Fibroblast of mammary gland (primary cell): Measurements from ENCODE around the gene NIPAL3.

ENCODE experiments used
- DNase-seq: peaks from one replicate; pipeline ENCODE4 v3.0.0-alpha.2; 2010; ENCODE audit warnings: low read depth
- H3K4me3 ChIP-seq: 2 replicates; pipeline ENCODE4 v1.5.1; 2011; ENCODE audit warnings: low read depth, mild to moderate bottlenecking, low read length, moderate library complexity; ENCODE audit not compliant: control insufficient read depth
- TF ChIP-seq, protein P1 (sequence below): conservative IDR thresholded peaks from 2 replicates; pipeline ENCODE4 v1.5.1; 2011; ENCODE audit warnings: low read depth, low read length, inconsistent platforms; ENCODE audit not compliant: control insufficient read depth, insufficient read depth

NIPAL3 gene

DNA sequence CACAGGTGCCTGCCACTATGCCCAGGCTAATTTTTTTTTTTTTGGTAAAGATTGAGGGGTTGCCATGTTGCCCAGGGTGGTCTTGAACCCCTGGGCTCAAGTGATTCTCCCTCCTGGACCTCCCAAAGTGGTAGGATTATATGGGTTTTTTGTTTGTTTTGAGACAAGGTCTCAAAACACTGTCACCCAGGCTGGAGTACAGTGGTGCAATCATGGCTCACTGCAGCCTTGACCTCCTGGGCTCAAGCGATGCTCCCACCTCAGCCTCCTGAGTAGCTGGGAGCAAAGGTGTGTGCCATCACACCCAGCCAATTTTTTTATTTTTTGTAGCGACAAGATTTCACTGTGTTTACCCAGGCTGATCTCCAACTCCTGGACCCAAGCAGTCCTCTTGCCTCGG, 78.2 kb downstream of the NIPAL3 start:
- no peak for DNase-seq
- TF ChIP-seq, protein P1, sequence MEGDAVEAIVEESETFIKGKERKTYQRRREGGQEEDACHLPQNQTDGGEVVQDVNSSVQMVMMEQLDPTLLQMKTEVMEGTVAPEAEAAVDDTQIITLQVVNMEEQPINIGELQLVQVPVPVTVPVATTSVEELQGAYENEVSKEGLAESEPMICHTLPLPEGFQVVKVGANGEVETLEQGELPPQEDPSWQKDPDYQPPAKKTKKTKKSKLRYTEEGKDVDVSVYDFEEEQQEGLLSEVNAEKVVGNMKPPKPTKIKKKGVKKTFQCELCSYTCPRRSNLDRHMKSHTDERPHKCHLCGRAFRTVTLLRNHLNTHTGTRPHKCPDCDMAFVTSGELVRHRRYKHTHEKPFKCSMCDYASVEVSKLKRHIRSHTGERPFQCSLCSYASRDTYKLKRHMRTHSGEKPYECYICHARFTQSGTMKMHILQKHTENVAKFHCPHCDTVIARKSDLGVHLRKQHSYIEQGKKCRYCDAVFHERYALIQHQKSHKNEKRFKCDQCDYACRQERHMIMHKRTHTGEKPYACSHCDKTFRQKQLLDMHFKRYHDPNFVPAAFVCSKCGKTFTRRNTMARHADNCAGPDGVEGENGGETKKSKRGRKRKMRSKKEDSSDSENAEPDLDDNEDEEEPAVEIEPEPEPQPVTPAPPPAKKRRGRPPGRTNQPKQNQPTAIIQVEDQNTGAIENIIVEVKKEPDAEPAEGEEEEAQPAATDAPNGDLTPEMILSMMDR: no peak
- no peak overlapping the region for H3K4me3 ChIP-seq

GRCh38 chr1:24498589-24498988, 83.0 kb downstream of the NIPAL3 start:
- H3K4me3 ChIP-seq: no peak overlapping the region
- TF ChIP-seq, protein P1: no peak
- DNase-seq: no peak

- TF ChIP-seq, protein P1: no peak
- H3K4me3 ChIP-seq: no peak overlapping the region
- no peak for DNase-seq
These were observed 84.9 kb downstream of the NIPAL3 start for GRCh38 chr1:24500448-24501048.

DNA sequence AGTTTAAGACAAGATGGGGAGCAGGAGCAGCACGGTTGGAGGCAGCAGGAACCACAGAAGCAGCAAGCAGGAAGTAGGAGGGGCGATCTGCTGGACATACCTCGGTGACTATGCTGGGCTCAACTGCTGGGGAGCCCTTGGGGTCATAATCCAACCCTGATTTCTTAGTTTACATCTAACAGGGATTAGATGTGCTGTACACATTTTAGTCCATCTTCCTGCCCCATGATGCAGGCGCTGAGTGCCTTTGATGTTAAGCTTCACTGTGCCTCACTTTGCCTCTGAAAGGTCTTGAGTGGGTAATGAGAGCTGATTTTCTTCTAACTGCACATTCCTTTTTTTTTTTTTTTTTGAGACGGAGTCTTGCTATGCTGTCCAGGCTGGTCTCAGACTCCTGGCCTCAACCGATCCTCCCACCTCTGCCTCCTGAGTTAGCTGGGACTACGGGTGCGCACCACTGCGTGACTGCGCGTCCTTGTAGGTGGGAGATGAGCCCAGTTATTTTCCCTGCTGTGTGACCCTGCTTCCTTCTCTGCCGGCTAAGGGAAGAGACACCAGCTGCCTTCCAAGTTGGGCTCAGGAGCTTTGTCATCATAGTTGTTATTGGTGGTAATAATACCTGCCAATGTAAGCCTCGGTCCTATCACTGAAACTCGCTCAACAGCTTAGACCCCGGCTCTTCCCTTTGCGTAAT, 85.9 kb downstream of the NIPAL3 start:
- H3K4me3 ChIP-seq: peak overlapping the region; percentile 71
- TF ChIP-seq, protein P1: no peak
- peak; percentile 8 for DNase-seq

- H3K4me3 ChIP-seq: peak overlapping the region; percentile 71
- TF ChIP-seq, protein P1: no peak
- DNase-seq: peak; percentile 49
These were observed 86.6 kb downstream of the NIPAL3 start for GRCh38 chr1:24502065-24502708.

DNA sequence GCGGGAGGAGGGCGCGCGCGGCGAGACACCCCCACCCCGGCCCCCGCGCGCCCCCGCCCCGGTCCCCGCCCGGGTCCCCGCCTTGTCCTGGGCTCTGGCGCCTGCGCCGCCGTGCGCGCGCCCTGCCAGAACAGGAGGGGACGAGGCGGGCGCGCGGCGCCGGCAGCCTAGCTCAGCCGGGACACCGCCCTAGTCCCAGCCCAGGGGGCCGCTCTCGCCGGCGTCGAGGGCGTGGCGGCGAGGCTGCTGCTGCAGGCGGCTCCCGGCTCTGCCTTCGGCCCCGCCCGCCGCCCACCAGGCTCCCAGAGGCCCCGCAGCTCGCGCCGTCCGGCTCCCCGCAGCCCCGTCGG, 87.1 kb downstream of the NIPAL3 start, which contains the start of gene RCAN3:
RCAN3 (plus strand) TSS at position 128 of the 350 bp plus-strand sequence. CDS start 11,537 bp downstream, outside the sequence.
- peak; percentile 76 for DNase-seq
- H3K4me3 ChIP-seq: peak within 1 kb of the TSS; percentile 71
- TF ChIP-seq, protein P1: no peak
